SHP77 (cell line): ENCODE data around the gene PAX5.

Source experiments
- DNase-seq, 2 experiments: peaks; one replicate each; lab custom pipeline; 2025; lab: John Stamatoyannopoulos, UW

The PAX5 gene

DNA sequence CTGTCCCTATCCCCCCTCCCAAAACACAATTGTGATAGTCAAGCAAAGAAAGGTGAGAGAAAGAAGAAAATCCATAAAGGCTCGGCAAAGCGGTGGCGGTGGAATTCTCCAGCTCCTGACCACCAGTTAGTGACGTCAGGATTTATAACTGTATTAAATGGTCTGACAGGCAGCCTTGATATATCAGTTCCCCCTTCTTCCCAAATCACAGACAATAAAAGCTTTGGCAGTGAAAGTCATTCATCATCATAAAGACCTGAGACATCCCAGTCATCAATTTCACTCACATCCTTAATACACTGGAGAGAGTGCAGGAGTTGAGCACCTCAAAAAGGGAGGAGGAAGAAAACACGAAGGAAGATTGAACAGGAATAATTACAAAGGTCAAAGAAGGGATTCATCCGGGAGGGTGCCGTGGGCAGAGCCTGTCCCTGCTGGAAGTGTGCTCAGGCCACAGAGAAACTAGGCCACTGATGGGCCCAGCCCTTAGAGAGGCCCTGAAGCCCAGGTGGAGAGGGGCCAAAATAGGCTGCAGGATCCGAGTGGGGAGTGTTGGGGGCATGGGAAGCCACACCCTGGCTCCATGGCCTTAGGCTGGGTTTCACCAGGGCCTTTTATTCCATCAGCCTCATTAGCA is 131.9 kb downstream of the PAX5 start:
- DNase-seq: no peak

DNA sequence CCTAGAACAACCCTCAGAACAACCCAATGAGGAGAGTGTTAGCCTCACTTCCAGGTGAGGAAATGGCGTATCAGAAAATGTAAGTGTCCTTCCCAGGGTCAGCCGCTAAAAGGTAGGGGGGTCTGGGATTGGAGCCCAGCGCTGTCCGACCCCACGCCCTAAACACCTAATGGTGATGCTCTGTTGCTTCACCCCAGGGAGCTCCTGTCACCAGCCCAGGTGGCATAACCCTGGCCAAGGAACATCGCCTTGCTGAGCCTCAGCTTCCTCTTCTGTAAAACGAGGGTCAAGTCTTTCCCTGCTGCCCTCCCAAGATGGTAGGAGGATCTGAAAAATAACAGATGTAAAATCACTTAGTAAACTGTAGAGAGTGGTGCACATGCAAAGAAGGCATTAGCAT is 132.5 kb downstream of the PAX5 start:
- no peak for DNase-seq

DNA sequence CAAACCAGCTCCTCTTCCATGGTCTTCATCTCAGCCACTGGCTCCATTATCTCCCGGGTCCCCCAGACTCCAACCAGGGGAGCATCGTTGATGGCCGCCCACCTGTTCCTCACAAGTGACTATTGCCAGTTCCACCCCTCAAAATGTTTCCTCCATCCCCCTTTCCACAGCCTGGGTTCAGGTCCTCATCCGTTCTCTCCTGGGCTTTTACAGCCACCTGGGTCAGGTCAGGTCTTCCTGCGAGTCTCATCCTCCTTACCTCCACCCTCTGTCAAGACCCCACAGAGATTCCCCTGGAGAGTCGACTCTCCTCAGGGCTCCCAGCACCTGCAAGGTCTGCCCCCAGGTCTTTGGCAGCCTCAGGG is 133.2 kb downstream of the PAX5 start:
- DNase-seq: no peak

DNA sequence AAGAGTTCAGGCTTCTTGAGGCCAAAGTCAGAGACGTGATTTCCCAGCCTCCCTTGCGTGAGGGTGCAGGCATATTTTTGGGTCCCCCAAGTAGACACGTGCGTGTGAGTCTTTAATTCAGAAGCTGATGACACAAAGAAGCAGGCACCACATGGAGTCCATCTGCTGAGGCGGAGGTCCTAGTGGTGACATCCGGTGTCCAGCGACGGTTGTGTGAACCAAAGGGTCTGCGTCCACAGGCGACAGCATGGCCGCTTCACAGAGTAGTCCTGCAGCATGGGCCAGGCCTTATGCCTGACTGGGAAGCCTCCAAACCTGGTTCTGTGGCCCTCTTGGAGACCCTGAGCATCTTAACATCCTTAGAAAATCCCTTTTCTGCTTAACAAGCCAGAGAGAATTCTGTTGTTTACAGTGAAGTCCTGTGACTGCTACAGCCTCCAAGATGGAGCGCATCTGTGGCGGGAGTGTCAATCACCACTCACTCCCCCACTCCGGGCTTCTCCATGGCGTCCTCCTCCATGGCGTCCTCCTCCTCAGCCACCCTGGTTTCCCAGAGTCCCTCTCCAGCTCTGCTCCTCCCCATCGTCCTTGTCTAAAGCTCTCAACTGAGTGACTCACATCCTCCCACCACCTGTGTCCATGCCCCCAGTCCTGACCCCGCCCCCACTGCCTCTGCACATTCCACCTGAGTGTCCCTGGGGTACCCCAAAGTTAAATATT is 133.8 kb downstream of the PAX5 start:
- DNase-seq: no peak

DNA sequence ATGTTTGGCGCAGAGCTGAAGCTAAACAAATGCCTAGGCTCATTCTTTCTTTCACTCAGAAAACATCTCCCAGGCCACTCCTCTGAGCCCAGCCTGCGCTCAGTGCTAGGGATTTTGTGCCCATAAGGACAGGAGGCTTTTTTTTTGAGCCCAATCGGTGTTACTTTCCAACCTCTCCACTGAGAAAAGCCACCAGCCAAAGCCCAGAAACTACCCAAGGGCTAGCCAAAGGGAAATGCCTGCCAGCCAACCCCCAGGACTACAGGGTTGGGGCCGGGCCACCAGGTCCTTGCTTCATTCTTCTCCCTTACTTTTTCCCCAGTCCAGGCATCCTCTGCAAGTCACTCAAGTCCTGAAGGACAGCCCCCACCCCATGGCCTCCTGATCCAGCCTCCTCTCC is 134.7 kb downstream of the PAX5 start:
- DNase-seq: no peak

DNA sequence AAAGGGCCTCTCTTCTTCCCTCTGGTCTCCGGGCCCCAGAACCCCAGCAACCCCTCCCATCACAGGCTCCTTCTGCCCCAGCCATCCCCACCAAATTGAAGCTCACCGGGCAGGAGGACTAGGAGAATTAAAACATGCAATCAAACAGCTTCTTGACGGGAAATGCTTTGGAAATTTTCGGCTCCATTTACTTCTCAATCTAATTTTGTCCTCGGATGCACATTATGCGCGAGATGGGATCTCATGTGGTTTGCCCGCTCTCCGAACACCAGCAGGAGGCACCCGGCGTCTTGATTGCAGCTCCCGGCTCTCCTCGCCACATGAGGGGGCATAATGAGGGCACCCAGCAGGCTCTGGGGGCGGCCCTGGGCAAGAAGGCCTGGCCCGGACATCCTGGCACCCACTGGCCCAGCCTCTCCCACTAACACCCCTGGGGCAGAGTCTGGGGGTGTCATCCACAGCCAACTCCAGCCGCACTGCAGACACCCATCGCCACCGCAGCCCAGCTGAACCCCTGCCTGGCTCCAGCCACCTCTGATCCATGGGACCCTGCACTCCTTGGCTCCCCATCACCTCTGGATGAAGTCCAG is 135.5 kb downstream of the PAX5 start:
- DNase-seq: no peak

DNA sequence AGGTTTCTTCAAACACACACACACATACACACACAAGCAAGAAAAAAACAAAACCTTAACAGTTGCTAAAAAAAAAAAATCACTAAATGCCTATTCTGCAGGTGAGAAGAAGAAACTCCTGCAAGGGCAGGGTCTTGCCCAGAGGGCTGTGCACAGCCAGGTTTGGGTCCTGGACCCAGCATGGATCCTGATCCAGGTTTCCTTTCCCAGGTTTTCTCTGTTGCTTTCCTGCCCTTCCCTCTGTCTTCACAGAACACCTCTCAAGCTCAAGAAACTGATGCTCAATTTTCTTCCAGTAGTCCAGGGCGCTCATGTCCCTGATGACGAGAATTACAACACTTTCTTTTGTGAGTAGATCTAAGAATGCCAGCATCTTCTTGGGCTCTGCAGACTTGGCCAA is 136.6 kb downstream of the PAX5 start:
- no peak for DNase-seq

DNA sequence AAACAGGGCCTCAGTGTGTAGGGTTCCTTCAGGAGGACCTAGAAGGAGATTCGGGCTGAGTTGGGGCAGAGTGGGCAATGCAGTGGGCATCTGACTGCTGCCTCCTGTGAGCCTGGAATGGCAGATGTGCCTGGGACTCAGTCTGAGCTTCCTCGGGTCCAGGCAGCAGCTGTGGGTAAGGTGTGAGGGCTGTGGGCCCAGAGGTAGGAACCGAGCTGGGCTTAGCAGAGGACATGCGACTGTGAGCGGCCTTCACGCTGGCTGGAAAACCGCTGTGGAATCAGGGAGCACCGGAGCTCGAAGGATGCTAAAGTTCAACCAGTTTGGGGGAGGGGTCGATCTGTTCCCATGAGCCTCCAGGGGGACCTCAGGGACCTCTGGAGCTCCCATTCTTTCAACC is 137.0 kb downstream of the PAX5 start:
- no peak for DNase-seq

DNA sequence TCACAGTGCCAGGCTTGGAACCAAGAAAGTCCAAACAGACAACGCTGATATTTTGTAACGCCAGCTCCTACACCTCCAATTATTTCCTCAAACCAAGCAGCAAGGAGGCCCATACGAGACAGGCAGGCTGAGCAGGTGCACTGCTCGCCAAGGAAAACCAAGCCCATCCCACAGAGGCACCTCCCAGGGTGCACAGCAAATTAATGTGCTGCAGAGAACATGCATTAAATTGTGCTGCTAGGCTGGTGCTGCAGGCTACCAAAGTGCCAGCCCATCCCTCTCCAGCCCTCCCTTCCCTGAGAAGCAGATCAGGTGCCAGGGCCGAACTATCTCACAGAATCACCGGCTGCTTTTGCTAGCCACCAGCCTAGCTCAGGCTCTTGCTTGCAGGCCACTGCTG is 137.8 kb downstream of the PAX5 start:
- DNase-seq: no peak

DNA sequence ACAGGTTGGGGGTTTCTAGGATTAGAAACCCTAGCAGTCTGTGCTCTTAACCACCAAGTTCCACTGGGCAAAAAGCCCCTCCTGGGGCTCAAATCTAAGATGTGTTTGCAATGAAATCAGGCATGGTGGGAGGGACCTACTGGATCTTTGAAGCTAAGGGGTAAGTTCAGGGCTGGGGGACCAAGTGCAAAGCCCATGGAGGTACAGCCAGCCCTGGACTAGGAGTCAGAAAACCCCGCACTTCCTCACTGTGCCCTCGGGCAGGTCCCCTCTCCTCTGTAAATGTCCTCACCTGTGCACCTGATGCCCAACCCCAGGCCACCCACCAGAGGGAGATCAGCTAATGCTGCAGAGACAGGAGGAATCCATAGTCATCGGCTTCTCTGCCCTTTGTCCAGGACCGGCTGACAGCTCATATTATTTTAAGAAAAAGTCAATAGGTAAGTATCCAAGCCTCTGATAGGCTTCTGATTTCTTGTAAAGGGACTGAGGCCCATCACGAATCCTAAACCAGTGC is 138.3 kb downstream of the PAX5 start:
- no peak for DNase-seq

DNA sequence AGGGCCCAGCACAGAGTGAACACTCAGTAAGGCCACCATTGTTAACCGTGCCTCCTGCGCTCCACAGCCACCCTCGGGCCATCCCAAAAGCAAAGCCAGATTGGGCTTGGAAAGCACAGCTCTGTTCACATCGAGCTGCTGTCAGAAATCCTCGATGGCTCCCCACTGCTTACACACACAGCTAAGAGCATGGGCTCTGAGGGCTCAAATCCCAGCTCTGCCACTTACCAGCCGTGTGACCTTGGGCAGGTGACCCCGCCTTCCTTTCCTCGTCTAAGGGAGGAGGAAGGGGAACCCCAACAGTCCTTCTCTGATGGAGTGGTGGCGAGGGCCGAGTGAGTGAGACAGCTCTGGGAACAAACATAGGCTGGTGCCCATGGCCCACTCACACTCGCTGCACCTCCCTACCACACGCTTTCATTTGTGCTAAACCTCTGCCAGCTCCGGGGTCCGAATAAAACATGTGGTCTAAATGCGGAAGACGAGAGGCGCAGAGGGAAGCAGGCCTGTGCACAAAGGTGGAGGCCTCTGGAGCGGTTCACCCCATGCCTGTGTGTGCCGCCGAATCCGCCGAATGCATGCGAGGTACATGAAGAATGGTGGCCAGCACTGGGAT is 139.3 kb downstream of the PAX5 start:
- no peak for DNase-seq

DNA sequence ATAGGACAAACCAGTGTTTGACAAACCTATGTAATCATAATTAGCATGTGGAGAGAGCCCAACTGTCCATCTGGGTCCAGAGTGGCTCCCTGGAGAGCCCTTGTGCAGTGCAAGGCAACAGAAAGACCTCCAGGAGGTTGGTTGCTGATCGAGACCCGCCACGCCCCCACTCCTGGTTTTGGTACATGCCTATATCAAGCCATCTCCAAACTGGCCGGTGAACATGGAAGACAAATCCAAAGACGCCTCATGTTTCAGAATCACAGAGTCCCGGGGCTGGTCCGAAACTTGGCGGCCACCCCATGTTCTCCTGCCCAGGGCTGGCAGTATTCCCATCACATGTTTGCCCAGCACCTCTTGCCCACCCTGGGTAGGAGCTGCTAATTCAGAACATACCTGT is 140.2 kb downstream of the PAX5 start:
- no peak for DNase-seq

DNA sequence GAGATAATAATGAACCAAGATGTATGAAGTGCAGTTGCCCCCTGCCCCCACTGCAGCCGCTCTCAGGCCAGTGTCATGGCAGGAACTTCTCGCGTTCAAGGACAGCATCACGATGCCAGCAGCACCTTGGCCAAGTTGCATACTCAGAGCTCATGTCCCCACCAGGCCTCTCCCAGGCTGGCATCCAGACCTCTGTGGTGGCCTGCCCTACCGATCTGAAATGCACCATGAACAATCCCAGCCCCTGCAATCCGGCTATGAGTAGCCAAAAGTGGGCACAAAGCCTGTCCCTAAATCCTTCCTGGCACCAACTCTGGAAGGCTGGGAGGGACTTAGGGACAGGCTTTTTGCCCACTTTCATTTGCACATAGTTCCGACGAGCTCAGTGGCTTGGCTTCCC is 140.9 kb downstream of the PAX5 start:
- no peak for DNase-seq

DNA sequence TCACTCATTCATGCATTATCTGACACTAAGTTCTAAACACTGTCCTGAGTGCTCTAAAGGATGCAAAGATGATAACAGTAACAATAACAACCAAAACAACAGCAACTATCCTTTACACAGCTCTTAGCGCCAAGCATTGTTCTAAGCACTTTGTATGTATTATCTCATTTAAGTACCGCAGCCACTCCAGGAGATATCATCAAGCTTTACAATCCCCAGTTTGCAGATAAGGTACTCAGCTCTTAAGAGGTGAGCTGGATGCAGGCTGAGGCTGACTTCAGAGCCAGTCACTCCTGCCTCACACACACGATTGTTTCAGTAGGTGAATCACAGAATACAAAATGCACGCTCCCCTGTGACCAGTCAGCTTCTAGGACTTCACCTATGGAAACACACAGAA is 141.8 kb downstream of the PAX5 start:
- DNase-seq: no peak

DNA sequence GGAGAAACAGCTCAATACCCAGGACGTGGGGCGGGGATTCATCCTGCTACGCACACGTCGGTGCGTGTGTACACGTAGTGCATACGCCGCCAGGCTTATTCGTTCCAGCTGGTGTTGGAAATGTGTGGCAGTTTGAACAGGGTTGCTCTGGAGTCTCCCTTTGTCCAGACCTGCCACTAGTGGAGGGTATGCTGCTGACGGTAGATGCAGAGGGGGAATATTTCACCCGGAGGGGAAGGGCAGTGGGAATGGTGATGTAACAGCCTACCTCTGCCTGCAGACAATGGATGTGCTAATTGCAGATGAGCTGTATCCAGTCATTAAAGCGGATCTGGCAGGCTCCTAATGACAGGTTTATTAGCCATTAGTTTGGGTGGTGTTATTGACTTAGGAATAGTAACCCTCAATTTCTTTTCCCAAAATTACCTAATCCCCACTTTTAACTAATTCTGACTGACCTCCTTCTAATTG is 142.7 kb downstream of the PAX5 start:
- no peak for DNase-seq

DNA sequence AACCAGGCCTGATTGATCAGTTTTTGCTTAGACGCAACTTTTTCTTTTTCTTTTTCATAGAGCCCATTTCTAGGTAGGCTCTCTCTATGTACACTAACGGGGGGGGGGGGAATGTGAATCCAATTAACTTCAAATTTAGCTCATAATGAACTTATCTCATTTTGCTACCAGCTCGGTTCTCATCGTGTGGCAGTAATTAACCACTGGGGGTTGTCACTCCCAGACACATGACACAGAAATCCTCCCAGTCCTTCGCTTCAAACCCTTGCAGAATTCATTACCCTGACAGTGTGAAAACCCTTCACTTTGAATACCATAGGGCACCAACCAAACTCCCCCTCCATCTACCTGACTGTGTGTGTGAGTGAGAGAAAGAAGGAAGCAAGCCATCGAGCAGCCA is 144.2 kb downstream of the PAX5 start:
- DNase-seq: no peak

DNA sequence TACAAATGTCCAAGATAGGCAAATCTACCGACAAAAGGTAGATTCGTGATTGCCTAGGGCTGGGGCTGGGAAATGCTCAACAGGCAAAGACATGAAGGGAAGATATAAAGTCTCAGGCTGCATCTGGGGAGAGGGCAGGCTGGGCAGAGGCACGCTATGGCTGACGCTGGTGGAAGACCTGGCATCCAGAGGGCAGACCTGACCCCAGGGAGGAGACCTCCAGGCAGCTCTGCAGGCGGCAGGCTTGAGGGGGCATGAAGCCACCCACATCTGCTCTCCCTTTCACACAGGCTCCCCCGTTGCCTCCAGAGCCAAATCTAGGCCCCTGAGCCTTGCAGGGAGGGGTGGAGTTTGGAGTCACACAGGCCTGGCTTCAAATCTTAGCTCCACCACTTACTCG is 145.5 kb downstream of the PAX5 start:
- DNase-seq: no peak

DNA sequence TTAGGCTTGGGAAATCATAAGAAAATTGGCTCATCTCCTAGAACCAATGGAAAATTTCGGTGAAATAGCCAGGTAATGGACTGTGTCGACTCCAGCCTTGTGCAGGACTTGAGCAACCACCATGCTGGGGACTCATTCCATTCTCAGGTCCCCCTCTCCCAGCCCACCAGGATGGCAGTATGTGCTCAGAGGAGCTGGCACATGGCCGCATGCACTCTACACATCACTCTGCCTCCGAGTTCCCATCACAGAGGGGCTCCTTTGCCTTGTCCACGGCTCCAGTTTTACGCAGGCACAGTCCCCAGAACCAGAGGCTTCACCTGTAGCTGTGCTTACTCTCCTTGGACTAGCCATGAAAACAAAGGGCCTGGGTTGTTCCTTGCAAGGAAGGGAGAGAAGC is 149.3 kb downstream of the PAX5 start:
- no peak for DNase-seq

DNA sequence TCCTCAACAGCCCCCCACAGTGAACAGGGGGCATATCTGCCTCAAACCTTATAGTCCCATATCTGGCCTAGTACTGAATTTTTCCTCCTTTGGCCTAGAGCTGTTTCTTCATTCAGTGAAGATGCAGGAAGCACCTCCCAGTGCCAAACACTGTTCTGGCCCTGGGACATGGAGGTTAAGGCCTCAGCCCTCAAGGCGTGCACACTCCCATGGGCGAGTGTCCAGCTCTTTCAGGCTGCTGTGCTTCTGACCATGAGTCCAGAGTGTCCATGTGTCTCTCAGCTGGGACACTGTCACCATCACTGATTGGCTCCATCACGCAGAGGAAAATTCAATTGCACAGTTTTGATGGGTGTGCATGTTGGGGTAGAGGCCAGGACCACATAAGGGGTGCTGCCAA is 151.5 kb downstream of the PAX5 start:
- no peak for DNase-seq

DNA sequence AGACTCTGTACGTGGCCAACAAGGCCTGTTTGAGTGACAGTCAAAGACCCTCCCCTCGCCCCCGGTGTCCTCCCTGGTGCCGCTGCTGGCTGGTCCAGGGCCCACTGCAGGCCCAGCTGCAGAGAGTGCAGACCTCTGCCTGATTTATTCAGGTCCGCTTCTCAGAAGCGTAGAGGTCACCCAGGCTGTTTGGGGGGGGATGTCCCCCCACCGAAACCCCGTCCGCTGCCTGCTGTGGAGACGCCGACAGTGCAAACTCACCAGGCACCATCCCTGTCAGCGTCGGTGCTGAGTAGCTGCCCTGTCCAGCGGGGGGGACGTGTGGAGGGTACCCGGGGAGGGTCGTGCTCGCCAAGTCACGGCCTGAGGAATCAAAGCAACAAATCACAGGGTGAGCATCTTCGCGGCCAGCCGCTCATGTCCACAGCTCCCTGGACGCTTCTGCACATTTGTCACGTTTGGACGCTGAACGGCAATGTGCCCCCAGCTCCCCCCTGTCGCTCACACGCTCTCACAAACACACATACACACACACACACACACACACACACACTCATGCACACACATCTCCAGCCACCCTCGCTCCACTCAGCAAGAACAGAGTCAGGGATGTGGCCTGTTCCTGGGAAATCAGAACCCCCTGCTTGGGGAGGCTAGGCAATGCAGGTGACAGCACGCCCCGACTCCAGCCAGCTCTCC is 152.2 kb downstream of the PAX5 start:
- DNase-seq: no peak

DNA sequence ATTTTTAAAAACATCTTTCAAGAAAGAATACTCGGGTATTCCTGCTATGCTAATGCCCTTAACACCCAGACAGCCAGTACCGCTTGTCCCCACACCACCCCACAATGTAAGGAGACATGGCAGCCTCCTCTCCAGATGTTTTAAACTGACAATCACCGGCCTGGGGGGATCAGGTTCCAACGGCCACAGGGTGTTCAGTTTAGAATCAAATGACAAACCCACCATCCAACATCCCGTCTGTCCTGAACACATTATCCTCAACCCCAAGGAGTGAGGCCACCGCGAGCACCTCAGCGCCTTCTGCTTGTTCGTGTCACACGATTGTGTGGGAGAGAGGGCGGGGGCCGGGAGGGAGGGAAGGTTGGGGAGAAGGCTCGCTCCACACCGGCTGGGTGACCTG is 152.8 kb downstream of the PAX5 start:
- no peak for DNase-seq

DNA sequence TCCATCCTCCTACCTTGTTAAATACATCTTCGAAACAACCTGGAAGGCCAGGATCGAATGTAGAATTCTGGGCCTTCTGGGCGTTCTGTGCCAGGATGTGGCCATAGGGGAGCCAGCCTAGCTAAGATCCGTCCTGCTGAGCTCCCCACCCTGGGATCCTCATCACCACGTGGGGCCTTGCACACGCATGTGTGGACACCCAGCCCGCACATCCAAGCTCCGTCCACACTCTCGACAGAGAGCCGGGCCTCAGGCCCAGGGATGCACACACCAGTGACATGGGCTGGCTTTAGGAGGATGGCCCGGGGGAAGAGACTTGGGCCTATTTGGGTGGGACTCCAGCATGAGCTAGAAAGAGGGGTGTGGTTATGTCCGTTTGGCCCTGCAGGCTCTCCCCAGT is 154.0 kb downstream of the PAX5 start:
- no peak for DNase-seq
